OCI-LY1 (cell line): Measurements from ENCODE around the gene HAT1.

Experiments used
- EZH2 ChIP-seq: fragments of 200-600 bp; sonication (generic), shearing (Covaris generic); IDR thresholded peaks from 2 replicates; pipeline ENCODE4 v1.8.0; 2017; ENCODE audit warnings: borderline replicate concordance, mixed run types, mild to moderate bottlenecking, antibody characterized with exemption, low read length, moderate library complexity, mixed read lengths
- TF ChIP-seq, protein P1 (sequence below): fragments of 200-600 bp; sonication (generic), shearing (Covaris generic); IDR thresholded peaks from 2 replicates; pipeline ENCODE4 v1.5.1; 2017; ENCODE audit warnings: mild to moderate bottlenecking, antibody characterized with exemption, low read length, moderate library complexity, mixed read lengths

- TF ChIP-seq, protein P1, sequence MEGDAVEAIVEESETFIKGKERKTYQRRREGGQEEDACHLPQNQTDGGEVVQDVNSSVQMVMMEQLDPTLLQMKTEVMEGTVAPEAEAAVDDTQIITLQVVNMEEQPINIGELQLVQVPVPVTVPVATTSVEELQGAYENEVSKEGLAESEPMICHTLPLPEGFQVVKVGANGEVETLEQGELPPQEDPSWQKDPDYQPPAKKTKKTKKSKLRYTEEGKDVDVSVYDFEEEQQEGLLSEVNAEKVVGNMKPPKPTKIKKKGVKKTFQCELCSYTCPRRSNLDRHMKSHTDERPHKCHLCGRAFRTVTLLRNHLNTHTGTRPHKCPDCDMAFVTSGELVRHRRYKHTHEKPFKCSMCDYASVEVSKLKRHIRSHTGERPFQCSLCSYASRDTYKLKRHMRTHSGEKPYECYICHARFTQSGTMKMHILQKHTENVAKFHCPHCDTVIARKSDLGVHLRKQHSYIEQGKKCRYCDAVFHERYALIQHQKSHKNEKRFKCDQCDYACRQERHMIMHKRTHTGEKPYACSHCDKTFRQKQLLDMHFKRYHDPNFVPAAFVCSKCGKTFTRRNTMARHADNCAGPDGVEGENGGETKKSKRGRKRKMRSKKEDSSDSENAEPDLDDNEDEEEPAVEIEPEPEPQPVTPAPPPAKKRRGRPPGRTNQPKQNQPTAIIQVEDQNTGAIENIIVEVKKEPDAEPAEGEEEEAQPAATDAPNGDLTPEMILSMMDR = no peak
- TF ChIP-seq EZH2 = no peak
Measured at GRCh38 chr2:171941316-171941699, 19.0 kb downstream of the HAT1 start.
